GM19463 (cell line): ENCODE data around the gene VEZF1.

ENCODE experiments used
- ATAC-seq: cut with Tn5 transposase; IDR thresholded peaks from one replicate; pipeline ENCODE4 v1.9.1; 2021; ENCODE audit warnings: mild to moderate bottlenecking, moderate library complexity; ENCODE audit not compliant: unreplicated experiment

Gene VEZF1

DNA sequence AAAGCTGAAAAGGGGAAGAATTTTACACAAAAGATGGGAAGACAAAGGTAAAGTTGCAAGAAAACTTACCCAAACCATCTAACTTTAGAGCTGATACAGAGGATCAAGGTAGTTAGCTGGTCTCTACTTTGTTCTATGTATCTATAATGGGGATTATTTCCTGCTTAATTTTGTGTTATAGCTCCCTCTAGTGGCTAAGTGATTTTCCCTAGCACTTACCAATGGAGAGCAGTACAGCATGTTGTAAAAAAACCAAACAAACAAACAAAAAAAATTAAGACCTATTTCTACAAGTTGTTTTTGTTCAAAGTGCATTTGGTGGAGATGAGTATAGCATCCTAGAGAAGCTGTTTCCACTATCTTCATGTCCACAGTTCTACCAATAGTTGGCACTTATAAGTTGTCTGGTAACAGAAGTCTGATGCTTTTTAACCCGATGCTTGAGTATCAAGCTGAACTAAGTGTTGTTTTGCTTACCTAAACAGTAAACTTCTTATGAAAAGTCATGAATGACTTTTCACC, 11.5 kb upstream of the VEZF1 start:
- peak; percentile 56 for ATAC-seq

DNA sequence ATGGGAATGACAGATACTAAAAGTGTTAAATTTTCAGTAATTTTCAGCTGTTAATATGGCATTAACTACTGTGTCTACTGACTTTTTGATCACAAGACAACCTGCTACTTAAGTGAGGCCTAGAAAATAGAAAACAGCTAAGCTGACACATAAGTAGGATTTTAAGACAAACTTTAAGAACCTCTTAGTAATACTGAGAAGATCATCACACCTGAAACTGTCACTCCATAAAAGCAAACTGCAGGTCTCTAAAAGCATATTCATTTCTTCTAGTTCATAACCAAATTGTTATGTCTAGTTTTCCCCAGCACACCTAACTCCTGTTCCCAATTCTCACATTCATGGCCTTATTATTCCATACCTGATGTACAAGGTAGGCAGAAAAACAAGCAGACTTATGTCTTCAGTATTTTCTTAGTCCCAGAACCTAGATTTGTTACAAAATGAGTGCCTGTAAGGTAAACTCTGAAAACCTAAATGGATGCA, 11.0 kb upstream of the VEZF1 start:
- no peak for ATAC-seq

DNA sequence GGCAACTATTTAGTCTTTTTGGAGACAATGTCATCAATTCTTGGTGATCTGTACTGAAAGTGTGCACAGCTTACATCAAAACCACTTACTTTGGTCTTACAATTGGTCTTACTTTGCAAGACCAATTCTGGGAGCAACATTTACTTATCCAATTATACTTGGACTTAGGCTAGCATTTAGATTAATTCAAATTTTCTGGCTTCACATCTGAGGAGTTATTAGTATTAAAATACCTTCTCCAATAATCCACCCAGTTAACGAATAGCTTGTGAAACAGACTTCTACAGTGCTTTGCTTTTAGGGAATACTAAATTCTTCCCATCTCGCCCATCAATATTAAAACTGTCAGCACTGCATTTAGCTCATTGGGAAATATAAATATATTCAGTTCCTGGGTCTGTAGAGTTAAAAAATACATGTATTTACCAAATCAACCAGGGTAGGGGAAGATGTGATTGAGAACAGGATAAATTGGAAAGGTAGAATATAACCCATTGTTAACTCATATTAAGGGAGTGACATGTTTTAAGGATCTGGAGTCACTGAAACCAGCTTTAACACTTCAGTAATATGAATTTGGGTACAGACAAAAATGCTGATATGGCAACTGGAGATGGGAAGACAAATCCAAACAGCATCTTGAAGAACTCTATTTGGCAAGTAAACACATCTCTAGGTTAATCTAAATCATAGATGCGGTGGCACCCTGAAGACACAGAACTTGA, 9.2 kb upstream of the VEZF1 start:
- no peak for ATAC-seq

DNA sequence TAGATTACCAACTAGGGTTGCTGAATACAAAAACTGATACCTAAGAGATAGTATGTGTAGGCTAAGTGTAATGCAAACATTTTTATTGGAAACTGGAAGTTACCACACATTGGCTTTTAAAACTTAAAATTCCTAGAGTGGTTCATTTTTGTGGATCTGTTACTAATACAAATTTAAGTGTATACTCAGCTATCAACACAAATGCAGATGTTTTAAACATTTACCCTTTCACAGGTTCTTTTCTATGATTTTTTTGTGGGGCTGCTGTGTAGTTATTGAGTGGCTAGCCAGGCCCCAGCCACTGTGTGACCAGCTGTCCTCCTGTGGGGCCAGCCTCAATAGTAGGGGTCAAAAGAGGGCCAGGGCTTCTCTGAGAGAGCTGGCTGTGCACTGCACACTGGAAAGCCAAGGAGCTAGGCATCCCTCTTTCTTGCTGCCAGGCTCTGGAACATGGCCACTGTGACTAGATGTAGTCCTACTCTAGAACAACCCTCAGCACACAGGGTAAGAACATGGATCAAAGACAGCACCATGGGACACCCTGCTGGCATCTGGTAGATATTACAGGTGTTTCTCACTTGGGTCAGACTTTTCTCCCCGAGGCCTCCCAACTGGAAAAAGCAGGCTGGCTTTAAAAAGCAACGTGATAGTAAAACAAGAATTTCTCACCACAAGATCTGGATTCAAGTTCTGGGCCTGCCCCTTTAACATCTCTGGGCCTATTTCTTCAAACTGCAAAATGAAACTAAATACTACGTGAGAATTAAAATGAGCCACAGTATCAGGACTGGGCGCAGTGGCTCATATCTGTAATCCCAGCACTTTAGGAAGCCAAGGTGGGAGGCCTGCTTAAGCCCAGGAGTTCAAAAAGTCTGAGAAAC, 7.3 kb upstream of the VEZF1 start:
- ATAC-seq, result peak; percentile 60

DNA sequence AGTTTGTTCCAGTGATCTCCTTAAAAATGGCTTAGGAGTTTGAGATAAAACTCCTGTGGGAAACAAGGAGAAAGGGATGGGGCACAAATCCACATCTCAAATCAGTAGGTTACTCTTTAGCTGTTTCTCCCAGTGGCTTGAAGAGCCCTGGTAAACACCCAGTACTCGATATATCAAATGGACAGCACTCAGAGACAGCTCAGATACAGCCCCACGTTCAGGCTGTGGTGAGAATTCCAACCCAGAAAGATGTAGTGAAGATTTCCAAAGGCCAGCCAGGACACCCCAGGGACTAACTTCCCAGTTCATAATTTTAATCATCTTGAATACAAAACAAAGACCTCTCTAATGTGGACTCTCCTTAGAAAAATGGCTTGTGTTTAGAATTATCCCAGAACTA, 6.4 kb upstream of the VEZF1 start:
- ATAC-seq, result no peak

DNA sequence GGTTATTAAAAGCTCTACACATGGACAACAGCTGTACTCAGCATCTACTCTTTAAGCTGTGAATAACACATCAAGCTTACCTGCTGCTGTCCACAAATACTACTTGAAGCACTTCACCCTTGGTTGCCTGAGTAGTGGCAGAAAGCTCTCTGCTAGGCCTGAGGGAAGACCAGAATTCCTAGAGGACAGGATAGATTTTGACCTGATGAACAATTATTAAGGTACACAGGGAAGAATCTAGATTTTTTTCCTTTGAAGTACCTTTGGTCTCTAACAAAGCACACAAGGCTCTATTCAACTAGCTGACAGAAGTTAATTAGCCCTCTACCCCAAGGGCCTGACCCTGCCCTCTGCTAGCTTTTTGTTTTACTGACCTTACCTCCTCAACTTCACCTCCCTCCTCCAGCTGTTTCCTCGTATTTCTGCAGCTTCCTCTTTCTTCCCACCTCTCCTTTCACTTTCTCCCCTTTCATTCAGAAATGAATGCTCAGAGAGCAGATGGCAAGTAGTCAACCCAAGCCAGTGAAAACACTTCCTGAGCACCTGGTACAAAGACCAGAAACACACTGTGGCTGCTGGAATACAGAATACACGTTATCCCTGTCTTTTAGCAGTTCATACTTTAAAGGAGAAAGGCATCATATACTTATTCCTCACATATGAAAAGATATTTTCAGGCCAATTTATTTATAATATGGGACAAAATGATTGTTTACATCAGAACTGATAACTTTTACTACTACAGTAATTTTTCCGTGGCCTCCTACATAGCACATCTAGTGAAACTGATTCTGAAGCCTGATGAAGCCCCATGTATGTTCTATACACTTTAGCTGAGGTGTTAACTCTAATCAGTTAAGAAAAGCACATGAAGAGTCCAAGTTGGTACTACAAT, 5.7 kb upstream of the VEZF1 start:
- ATAC-seq, result no peak

DNA sequence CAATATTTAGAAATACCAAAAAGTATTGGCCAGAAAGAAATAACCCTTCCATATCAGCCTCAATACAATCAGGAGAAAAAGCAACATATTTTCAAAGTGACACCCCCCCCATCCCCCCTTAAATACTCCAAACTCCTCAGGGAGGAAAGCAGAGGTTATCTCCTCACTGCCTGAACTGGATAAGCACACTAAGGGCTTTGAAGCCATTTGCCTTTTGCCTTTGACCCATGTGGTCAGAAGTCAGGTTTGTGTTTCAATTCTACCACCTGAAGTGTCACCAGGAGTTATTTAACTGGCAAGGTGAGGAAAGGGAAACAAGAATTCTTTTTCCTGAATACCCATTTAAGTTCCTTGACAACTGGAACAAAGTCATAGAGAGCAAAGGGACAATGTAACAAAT, 3.5 kb upstream of the VEZF1 start:
- ATAC-seq, result no peak

DNA sequence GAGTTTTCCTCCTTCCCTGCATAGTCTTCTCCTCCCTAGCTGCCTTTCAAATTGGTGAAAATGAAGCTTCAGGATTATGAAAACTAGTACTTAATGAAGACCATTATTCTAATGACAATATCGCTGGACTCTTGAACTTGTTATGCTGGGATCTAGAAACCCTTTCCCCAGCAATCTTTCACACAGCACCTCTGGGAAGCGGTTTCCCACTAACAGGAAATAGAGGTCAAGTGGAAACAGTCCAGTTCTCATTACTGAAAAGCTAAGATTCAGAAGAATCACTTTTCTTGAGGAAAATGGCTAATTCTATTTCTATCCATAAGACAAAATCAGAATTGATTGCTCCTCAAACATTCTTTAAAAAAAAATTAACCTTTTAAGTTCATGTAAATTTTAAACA, 2.0 kb upstream of the VEZF1 start:
- ATAC-seq, result no peak

DNA sequence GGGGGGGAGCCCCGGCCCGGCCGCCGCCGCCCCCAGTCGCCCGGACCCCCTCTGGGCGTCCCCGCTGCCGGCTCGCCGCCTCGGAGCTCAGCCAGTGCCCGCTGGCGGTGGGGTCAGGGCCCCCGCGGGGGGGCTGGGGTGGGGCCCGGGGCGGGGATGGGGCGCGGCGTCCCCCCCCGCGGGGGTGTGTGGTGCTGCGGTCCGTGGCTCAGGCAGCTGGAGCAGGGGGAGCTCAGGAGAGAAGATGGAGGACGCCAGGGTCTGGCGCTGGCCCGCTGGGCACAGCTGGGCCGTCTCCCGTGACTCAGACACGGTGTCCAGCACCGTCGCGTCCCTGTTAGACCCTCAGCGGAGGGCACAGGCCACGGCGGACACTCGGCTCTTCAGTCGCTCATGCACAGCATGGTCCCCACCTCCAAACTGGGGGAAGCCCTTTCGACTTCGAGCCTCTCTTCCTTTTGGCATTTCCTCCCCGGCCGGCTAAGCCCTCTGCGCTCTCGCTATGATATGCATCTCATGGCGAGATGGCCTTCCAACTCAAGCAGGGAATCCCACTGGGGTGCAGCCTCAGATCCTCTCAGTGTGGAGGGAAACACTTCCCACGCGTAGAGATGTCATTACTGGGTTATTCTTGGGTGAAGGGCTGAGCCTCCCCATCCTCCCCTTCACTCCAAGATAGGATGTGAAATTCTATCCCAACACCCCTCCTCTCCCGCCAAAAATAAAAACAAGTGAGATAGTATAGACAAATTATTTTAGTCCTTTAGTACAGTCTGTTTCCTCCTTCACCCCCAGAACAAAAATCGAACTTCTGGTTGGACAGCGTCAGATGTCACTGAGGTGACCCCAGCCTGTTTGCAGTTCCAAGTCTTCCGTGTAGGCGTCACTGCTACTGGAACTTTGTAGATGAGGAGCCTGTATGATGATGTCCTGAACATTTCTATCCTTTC, 522 bp upstream of the VEZF1 start:
- ATAC-seq, result peak; percentile 80

DNA sequence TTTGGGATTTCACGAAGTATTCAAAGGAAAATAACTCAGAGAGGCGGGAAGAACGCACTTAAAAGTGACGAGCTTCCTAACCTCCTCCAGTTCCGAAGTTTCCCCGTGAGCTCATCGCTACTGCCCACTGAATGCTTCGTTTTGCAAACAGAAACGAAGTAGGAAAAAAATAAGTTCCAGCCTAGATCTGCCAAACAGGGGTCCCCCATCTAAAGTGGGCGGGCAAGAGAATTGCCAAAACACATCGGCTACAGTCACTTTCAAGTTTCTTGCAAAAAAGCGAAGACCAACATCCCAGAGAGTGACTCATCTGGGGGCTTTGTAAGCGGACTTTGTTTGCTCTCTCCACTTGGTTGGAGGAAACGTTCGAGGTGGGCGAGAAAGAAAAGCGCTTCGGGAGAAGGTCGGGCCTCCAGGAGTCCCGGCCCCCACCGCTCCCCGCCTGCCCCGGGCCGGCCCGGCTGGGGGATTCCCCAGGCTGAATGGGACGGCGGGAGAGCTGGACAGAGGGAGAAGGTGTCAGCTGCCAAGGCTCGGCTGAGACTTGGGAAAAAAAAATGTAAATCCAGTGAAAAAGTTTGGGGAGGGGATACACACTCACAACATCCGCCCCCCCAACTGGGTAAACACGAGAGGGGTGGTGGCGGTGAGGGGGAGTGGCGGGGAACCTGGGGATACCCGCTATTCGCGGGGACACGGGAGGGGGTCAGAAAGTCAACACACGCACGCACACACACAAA, 1.0 kb downstream of the VEZF1 start:
- ATAC-seq, result peak; percentile 3

DNA sequence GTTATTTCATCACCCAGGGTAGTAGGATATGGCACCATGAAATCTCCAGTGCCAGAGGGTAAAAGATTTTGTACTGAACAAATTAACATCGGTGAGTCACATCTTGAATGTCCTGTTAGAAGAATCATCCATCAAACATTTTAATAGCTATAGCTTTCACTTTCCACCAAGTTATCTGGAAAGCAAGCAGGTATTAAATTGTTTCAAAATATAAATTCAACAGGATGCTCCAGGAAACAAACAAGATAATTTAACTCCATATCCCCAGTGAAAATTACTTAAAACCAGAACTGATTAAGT, 2.4 kb downstream of the VEZF1 start:
- ATAC-seq, result no peak

DNA sequence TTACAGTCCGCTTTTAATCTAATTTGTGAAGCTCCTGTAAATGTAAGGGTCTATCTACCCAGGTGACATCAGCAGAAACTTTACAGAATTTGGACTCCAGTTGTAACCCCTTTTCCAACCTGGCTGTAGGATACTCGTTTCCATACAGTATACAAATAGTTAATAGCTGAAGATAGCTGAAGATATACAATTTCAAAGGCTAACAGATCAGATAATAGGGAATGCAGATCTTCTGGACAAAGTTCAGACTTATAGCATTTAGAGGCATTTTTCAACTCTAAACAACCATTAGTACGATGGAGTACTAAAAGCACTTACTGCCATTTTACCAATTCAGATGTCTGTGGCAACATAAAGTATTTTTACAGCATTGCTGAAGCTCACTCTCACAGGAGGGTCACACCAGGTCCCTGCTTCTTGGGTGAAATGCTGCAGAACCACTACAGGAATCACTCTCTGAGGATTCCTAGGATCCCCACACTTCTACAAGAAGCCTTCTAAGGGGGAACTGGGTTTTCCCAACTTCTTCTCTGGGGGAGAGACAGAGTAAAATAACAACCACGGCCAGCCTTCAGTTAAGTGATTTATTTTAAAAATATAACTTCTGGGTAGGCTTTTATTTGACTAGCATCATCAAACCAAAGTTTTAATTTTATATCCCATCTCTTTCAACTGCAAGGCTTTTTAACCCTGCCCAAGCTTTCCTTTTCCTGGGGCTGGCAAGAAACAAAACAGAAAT, 2.9 kb downstream of the VEZF1 start:
- ATAC-seq, result no peak

DNA sequence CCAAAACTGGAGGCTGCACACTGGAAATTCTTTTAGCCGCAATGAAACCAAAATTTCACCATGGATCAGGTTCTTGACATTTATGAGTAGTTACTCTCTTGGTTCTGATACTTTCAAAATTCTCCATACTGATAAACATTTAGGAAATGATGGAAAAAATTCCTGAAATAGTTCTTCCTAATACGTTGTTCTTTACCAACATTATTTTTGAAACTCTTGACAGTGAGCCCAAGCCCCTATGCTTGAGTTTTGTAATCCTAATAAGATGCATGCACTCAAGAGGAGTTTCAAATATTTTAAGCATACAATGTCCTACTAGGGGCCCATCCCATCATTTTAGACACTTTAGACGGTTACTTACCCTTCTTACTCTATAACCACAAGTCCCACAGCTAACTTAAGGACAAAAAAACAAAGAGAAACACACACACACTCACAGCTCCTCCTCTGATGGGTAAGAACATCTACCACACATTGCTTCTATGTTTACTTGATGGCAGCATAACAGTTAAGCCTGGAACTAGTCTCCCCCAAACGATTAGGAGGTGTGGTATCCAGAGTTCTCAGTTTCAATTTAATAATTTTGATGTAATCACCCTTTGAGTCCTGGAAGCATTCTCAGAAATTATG, 3.7 kb downstream of the VEZF1 start:
- ATAC-seq, result no peak

DNA sequence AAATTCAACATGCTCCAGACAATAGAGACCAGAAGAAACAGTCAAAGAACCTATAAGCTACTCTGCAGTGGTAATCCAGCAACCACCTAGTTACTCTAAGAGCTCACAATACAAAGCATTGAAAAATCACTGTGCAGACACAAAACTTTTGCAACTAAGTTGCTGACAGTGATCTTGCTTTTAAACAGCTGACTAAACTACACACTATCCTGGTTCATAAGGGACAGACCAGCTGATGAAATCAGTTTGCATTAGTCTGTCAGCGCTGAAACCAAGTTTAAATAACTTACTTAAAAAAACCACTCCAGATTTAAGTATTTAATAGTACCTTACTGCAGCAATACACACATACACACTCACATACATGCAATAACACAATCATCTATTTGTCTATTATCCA, 4.6 kb downstream of the VEZF1 start:
- ATAC-seq, result no peak

DNA sequence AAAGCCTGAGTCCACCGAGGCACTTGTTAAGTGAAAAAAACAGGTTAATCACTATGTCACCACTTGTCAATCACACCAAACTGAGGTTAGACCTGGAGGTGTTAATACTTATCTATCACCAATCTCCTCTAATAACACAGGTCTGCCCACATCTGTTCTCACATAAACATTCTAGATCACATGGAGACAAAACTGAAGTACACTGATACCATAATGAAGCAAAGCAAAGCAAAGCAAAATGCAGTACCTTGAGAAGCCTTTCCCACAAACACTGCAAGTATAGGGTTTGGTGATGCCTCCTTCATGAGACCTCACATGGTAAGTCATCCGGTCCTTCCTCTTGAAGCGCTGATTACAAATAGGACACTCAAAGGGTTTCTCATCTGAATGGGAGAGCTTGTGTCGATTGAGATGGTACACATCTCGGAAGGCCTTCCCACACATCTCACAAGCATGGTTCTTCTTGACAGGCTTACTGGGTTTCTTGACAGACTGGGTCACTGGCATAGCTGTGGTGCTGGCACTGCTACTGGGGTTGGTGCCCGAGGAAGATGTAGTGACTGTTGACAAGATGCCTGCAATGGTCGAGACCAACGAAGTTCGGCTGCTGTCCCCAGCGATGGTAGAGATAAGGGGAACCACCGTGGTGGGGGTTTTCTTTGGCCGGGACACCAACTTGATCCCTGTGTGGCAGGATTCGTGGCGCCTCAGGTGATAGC, 5.4 kb downstream of the VEZF1 start:
- ATAC-seq, result no peak

DNA sequence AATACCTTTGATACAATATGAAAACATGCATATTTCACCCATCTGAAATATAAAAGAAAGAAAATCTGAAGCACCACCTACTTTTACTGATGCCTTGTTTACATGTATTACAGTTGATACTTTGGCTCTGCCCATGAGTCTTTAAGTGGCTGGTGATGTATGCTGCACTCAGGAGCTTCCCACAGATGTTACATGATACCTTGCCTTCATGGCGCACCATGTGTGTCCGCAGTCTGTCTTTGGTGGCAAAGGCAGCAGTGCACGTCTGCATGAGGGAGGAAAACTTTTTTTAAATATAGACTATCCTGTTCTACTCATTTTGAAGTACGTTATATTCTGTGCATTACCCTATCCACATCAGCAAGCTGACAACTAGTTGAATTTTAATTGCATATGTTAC, 7.5 kb downstream of the VEZF1 start:
- no peak for ATAC-seq

DNA sequence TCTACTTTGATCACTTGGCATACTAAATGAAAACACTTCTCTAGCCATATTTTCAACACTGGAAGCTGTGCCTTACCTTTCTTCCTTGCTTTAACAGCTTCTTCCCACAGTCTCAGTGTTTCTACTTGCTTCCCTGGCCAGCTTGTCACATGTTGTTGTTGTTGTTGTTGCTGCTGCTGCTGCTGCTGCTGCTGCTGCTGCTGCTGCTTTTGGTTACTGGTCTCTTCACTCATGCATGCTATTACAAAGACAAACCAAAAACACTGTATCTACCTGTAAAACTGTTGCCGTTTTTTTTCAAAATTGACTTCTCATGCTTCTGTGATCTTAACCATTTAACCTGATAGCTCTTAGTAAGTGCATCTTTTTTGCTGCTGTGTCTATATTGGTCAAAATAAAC, 9.0 kb downstream of the VEZF1 start:
- no peak for ATAC-seq

DNA sequence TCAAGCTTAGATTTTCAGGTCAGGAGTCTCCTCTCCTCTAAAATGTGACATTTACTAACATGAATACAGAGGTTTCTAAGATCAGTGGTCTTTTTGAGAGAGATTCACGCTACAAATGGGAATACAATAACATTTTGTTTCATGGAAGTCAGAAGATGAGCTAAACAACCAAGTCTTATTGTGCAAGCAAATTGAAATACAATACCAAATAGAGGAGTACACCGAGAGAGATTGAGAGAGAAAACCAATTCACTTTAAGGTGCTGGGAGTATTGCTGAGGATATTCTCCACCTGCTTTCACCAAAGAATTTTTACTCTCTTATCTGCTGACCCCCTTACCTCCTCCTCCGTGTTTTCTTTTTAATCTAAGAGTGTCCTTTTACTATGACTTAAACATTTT, 11.5 kb downstream of the VEZF1 start:
- ATAC-seq, result no peak
